Heart right ventricle (tissue), 16 donors: Measurements from ENCODE around the gene AVP. TPM values are rescaled to one million over a fixed set of nuclear protein-coding genes. Genes with fewer than 3 reads are reported as not detected.

Experiments
- ATAC-seq, 8 donors: fragments of 200-7000 bp; cut with Tn5 transposase; one replicate each; pipeline ENCODE4 v1.9.1; 2020; ENCODE audit warnings: mild to moderate bottlenecking in 8 of 8, moderate library complexity in 8 of 8, moderate number of reproducible peaks in 1 of 8
- DNase-seq, 2 donors: peaks; one replicate each; pipeline ENCODE4 v3.0.0-alpha.2; 2020
- H3K27ac ChIP-seq, 10 donors: fragments of 200-600 bp; sonication (generic) in 2 of 10; one replicate each; pipeline versions ENCODE4 v1.5.0 to v1.8.0; 2020 to 2022; ENCODE audit warnings: mild to moderate bottlenecking in 3 of 10
- H3K27me3 ChIP-seq, 7 donors: fragments of 200-600 bp; one replicate each; pipeline ENCODE4 v1.8.0; 2021 to 2022; ENCODE audit warnings: mild to moderate bottlenecking in 2 of 7
- H3K36me3 ChIP-seq, 9 donors: fragments of 200-600 bp; sonication (generic) in 1 of 9; one replicate each; pipeline versions ENCODE4 v1.5.0 to v1.8.0; 2020 to 2022; ENCODE audit warnings: mild to moderate bottlenecking in 2 of 9
- H3K4me1 ChIP-seq, 9 donors: fragments of 200-600 bp; sonication (generic) in 1 of 9; one replicate each; pipeline versions ENCODE4 v1.5.0 to v1.8.0; 2020 to 2022; ENCODE audit warnings: mild to moderate bottlenecking in 4 of 9
- H3K4me3 ChIP-seq, 10 donors: fragments of 200-600 bp; sonication (generic) in 2 of 10; one replicate each; pipeline versions ENCODE4 v1.5.0 to v1.8.0; 2020 to 2022; ENCODE audit warnings: mild to moderate bottlenecking in 7 of 10, moderate library complexity in 2 of 10
- H3K9me3 ChIP-seq, 11 donors: fragments of 200-600 bp in 10 of 11; sonication (generic) in 2 of 11; one replicate each; pipeline versions ENCODE4 v1.5.0 to v1.8.0; 2013 to 2022; ENCODE audit warnings: mild to moderate bottlenecking in 2 of 11, control low read depth in 1 of 11, moderate library complexity in 1 of 11
- WGBS, 2 donors: extraction: QIAGEN DNeasy Blood & Tissue Kit; methylation state at CpG; one replicate each; pipeline ENCODE4 v1.1.7; 2013; ENCODE audit warnings: inconsistent platforms in 1 of 2; 5-methylcytosine and 5-hydroxymethylcytosine counted together
- intact Hi-C, 10 donors: fragments of 100-400 bp; cut with DNase I; formaldehyde crosslinking; loops; one replicate each; pipeline versions ENCODE4 v1.11.1 to v1.14.2; 2022
- polyA plus RNA-seq, 2 donors: library from polyadenylated mRNA; stranded (reverse); fragments of 200-250 nt; gene quantifications; one replicate each; pipeline ENCODE4 v1.2.3, GENCODE V29; 2013
- total RNA-seq, 10 donors: library from RNA; stranded (reverse); fragmentation: NEBNext Ultra II Directional in 3 of 10; extraction: Animal tissue kit (Norgen Biotek cat#: 25700) in 3 of 10; gene quantifications; one replicate each; pipeline versions ENCODE4 v1.2.1 to v1.2.4, GENCODE V29; 2021 to 2023
- TF ChIP-seq, protein P1 (sequence below), 9 donors: fragments of 200-600 bp; sonication (generic) in 2 of 9; IDR thresholded peaks; one replicate each; pipeline versions ENCODE4 v1.5.0 to v1.8.0; 2021 to 2022; ENCODE audit warnings: antibody characterized with exemption in 9 of 9, mild to moderate bottlenecking in 5 of 9, moderate library complexity in 1 of 9
- donor health status: Arrhythmogenic right ventricular cardiomyopathy.
- donor health status: ischemic (EF 13 %, LVEDD 7.1; RV severe dilation, severe dysfunction).
- donor health status: healthy with polysubstance abuse.
- donor health status: DM: no; HTN: yes; CAD: no.
- donor health status: DM: no; HTN: no; CAD: no.
- donor health status: ischemic (EF 25% LVEDD 6.9; RV normal size, moderate dysfunction).
- donor health status: ischemic (EF 25% LVEDD 5.7; RV mildly dilated, moderate dysfunction).
- donor health status: healthy.
- donor health status: DM: yes; HTN: yes; CAD: no.
- donor health status: Ischemic cardiomyopathy.
- donor health status: ischemic (EF 35%, LVEDD 5.7; RV mildly dilated, moderate dysfunction).
- donor health status: nonischemic (EF 11% LVEDD 7.7; RV severe dilation, severe dysfunction).
- donor health status: DM: yes; HTN: yes; CAD: no.
- donor health status: PGD.
- donor health status: ischemic (EF 29% LVEDD 5.4; RV normal size, mild dysfunction).
- donor health status: nonischemic (EF 23%, LVEDD 6.1; RV moderate dilation, normal function).

AVP gene
- total and polyA plus RNA-seq, 12 donors = not detected

DNA sequence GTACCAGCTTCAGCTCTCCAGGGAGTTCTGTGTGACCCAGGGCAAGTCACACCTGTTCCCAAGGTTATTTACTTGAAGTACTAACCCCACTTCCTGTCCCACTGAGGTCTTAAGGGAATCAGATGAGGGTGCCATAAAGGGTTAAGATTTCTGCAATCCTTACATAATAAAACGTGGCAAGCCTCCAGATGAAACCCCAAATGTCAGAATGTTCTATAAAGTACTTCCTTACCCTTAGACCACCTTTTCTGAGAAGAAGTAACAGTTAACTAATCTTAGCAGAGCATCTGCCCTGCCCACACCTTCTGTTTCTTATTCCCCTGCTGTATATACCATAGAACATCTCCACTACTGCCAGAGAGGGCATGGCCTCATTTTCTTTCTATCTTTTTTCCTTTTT, 6.0 kb upstream of the AVP start:
- ATAC-seq (no peak), DNase-seq (no peak)
- TF ChIP-seq, protein P1, sequence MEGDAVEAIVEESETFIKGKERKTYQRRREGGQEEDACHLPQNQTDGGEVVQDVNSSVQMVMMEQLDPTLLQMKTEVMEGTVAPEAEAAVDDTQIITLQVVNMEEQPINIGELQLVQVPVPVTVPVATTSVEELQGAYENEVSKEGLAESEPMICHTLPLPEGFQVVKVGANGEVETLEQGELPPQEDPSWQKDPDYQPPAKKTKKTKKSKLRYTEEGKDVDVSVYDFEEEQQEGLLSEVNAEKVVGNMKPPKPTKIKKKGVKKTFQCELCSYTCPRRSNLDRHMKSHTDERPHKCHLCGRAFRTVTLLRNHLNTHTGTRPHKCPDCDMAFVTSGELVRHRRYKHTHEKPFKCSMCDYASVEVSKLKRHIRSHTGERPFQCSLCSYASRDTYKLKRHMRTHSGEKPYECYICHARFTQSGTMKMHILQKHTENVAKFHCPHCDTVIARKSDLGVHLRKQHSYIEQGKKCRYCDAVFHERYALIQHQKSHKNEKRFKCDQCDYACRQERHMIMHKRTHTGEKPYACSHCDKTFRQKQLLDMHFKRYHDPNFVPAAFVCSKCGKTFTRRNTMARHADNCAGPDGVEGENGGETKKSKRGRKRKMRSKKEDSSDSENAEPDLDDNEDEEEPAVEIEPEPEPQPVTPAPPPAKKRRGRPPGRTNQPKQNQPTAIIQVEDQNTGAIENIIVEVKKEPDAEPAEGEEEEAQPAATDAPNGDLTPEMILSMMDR (IDR thresholded peaks at IDR 0.05) = no peak
- WGBS, 2 donors = 15 to 24% methylated on average over 1 of the region's 1 CpG
- Histone ChIP-seq H3K27me3 (peaks cover 0 to 53% (median 38%) of the 10 kb centered on the region in 7 donors), H3K36me3 (no peaks in the 10 kb centered on the region), H3K27ac (no peak overlapping the region), H3K9me3 (no peaks in the 10 kb centered on the region), H3K4me1 (peaks cover 0 to 16% (median 0%) of the 10 kb centered on the region in 9 donors), H3K4me3 (no peak overlapping the region)
- intact Hi-C loops = no loop called here

DNA sequence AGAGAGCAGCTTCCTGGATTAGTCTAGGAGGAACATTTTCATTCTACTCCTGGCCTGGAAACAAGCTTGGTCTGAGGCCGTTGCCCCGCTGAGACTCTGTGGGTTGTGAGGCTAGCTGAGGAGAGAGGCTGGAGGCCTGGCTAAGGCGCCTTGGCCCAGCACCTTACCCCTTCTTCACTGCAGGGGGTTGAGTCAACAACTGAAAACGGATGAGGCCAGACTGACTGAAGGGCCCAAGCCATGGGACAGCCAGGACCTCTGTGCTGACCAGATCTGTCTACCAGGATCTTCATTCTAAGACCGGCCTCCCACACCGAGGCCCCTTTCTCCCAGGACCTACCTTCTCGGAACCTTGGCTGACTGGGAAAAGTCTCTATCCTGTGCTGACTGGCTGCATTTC, 3.5 kb upstream of the AVP start:
- intact Hi-C loops = no loop called here
- WGBS, 2 donors = 84 to 85% methylated on average over 7 of the region's 7 CpGs
- Histone ChIP-seq H3K36me3 (no peaks in the 10 kb centered on the region), H3K4me3 (no peak overlapping the region), H3K27ac (no peak overlapping the region), H3K27me3 (peaks cover 0 to 56% (median 47%) of the 10 kb centered on the region in 7 donors), H3K9me3 (no peaks in the 10 kb centered on the region), H3K4me1 (peaks cover 0 to 15% (median 3%) of the 10 kb centered on the region in 9 donors)
- TF ChIP-seq, protein P1 (IDR thresholded peaks at IDR 0.05) = no peak
- DNase-seq = no peak
- no peak for ATAC-seq

DNA sequence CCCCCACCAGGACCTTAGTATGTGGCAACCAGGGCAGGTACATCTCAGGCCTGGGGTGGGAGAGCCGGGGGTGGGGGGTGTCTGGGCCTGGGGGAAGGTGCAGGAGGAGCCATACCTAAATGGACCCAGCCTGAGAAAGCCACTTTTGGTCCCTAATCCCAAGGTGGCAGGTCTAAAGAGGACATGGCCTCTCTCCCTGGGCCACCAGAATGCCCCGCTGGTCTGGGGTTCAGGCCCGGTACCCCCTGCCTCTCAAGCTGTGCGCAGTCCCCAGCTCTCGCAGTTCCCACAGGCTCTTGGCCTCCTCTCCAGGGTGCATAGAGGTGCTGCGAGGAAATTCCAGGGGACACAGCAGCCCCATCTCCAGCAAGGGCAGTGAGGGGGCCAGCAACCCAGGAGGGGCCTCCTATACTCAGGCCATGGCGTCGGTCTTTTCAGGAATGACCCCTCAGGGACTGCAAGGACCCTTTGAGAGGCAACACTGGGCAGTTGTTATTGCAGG, 1.1 kb upstream of the AVP start:
- Histone ChIP-seq H3K27me3 (peaks cover 0 to 56% (median 36%) of the 10 kb centered on the region in 7 donors), H3K4me3 (no peak overlapping the region), H3K36me3 (no peaks in the 10 kb centered on the region), H3K9me3 (no peaks in the 10 kb centered on the region), H3K27ac (no peak overlapping the region), H3K4me1 (peaks cover 0 to 24% (median 6%) of the 10 kb centered on the region in 9 donors)
- DNase-seq (no peak), ATAC-seq (no peak)
- TF ChIP-seq, protein P1 (IDR thresholded peaks at IDR 0.05) = no peak
- 96 to 97% methylated on average over 8 of the region's 8 CpGs for WGBS, 2 donors
- intact Hi-C loops = no loop called here

DNA sequence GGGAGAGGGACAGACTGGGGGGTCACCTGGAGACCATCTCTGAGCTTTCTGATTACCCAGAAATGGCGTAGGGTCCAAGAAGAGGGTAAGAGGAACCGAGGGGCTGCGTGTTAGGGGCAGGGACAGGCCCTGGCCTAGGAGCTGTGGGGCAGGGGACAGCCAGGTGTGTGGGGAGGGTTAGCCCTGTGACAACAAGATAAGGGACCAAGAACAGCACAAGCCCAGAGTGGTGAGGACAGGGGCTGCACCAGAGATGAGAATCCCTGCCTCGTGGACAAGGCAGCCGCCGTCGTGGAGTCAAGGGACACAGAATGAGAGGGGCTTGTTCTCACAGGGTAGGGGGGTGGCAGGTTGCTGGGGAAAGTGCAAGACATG, 449 bp upstream of the AVP start:
- TF ChIP-seq, protein P1 (IDR thresholded peaks at IDR 0.05) = no peak
- ATAC-seq (no peak), DNase-seq (no peak)
- H3K9me3 ChIP-seq = no peaks in the 10 kb centered on the region
- H3K36me3 ChIP-seq = no peaks in the 10 kb centered on the region
- peaks cover 0 to 26% (median 8%) of the 10 kb centered on the region in 9 donors for H3K4me1 ChIP-seq
- H3K4me3 ChIP-seq = no peak overlapping the region
- 83 to 89% methylated on average over 7 of the region's 7 CpGs for WGBS, 2 donors
- intact Hi-C loops = no loop called here
- no peak overlapping the region for H3K27ac ChIP-seq
- H3K27me3 ChIP-seq = peaks cover 0 to 56% (median 31%) of the 10 kb centered on the region in 7 donors
